GM23338 (cell line): ENCODE measurements around the gene TIAM1. TPM values are rescaled to one million over a fixed set of nuclear protein-coding genes. Genes with fewer than 3 reads are reported as not detected.
"Not testable (repeated sequence)": the region's sequence is repeated elsewhere in the genome, so short reads cannot be mapped to it uniquely, and the experiment has no call there.

Experiments
- ATAC-seq: fragments of 200-7000 bp; cut with Tn5 transposase; 3 replicates; pipeline ENCODE4 v1.9.1; 2020
- DNase-seq: peaks from one replicate; pipeline ENCODE4 v3.0.0-alpha.2; 2015; ENCODE audit warnings: low spot score
- H2AFZ ChIP-seq: fragments of 200-600 bp; sonication (generic); 2 replicates; pipeline ENCODE4 v1.8.0; 2016; ENCODE audit warnings: antibody characterized with exemption, mild to moderate bottlenecking, moderate library complexity
- H3F3A ChIP-seq: fragments of 200-600 bp; sonication (generic); replicated peaks from 2 replicates; pipeline ENCODE4 v1.8.0; 2017; ENCODE audit warnings: antibody characterized with exemption, mixed run types, low read depth
- H3K27ac ChIP-seq: fragments of 200-600 bp; sonication (generic); 2 replicates; pipeline ENCODE4 v1.6.1; 2016; ENCODE audit warnings: low read depth
- H3K27me3 ChIP-seq: fragments of 200-600 bp; sonication (generic); 2 replicates; pipeline ENCODE4 v1.8.0; 2016; ENCODE audit warnings: mild to moderate bottlenecking, mixed run types, moderate library complexity; ENCODE audit not compliant: insufficient read depth
- H3K36me3 ChIP-seq: fragments of 200-600 bp; sonication (generic); 2 replicates; pipeline ENCODE4 v1.8.0; 2016; ENCODE audit warnings: mild to moderate bottlenecking; ENCODE audit not compliant: insufficient read depth
- H3K4me1 ChIP-seq: fragments of 200-600 bp; sonication (generic); 2 replicates; pipeline ENCODE4 v1.8.0; 2016; ENCODE audit warnings: mild to moderate bottlenecking, moderate library complexity; ENCODE audit not compliant: insufficient read depth
- H3K4me2 ChIP-seq: fragments of 200-600 bp; sonication (generic); 2 replicates; pipeline ENCODE4 v1.7.1; 2017; ENCODE audit warnings: mixed run types
- H3K4me3 ChIP-seq: fragments of 200-600 bp; sonication (generic); 2 replicates; pipeline ENCODE4 v1.6.1; 2016; ENCODE audit warnings: mixed run types
- H3K79me2 ChIP-seq: fragments of 200-600 bp; sonication (generic); replicated peaks from 2 replicates; pipeline ENCODE4 v1.8.0; 2017; ENCODE audit warnings: mild to moderate bottlenecking; ENCODE audit not compliant: insufficient read depth
- H3K9me2 ChIP-seq: fragments of 200-600 bp; sonication (generic); 2 replicates; pipeline ENCODE4 v1.8.0; 2017; ENCODE audit not compliant: insufficient read depth
- H4K20me1 ChIP-seq: fragments of 200-600 bp; sonication (generic); replicated peaks from 2 replicates; pipeline ENCODE4 v1.8.0; 2017; ENCODE audit warnings: mild to moderate bottlenecking; ENCODE audit not compliant: insufficient read depth
- H3K27ac Mint-ChIP-seq: 2 replicates; pipeline ENCODE4 v1.8.0; 2020; ENCODE audit warnings: inconsistent platforms, mild to moderate bottlenecking, moderate library complexity, mixed read lengths
- H3K27me3 Mint-ChIP-seq: 3 replicates; pipeline ENCODE4 v1.8.0; 2022; ENCODE audit warnings: low read depth, mild to moderate bottlenecking, moderate library complexity, mixed read lengths, inconsistent platforms; ENCODE audit not compliant: insufficient read depth, poor library complexity
- H3K36me3 Mint-ChIP-seq: 3 replicates; pipeline ENCODE4 v1.8.0; 2021; ENCODE audit warnings: low read depth, mild to moderate bottlenecking, inconsistent platforms, moderate library complexity, mixed read lengths
- H3K4me1 Mint-ChIP-seq: 3 replicates; pipeline ENCODE4 v1.8.0; 2020; ENCODE audit warnings: mild to moderate bottlenecking, inconsistent platforms, mixed read lengths
- H3K4me3 Mint-ChIP-seq: 3 replicates; pipeline ENCODE4 v1.8.0; 2021; ENCODE audit warnings: moderate library complexity, mild to moderate bottlenecking, inconsistent platforms, mixed read lengths
- H3K9me3 Mint-ChIP-seq: 3 replicates; pipeline ENCODE4 v1.8.0; 2020; ENCODE audit warnings: moderate library complexity, mild to moderate bottlenecking, inconsistent platforms, mixed read lengths
- CREB1 ChIP-seq: fragments of 250-450 bp; sonication (Bioruptor Pico); IDR thresholded peaks from 2 replicates; pipeline ENCODE4 v1.5.0; 2020; ENCODE audit warnings: low read depth, mild to moderate bottlenecking, moderate library complexity
- EZH2 ChIP-seq: fragments of 200-600 bp; sonication (generic); IDR thresholded peaks from one replicate; pipeline ENCODE4 v1.8.0; 2017; ENCODE audit warnings: antibody characterized with exemption, mild to moderate bottlenecking, low read depth; ENCODE audit not compliant: unreplicated experiment
- EZH2phosphoT487 ChIP-seq: fragments of 200-600 bp; sonication (generic); IDR thresholded peaks from one replicate; pipeline ENCODE4 v1.8.1; 2018; ENCODE audit warnings: antibody characterized with exemption; ENCODE audit not compliant: unreplicated experiment
- JUNB ChIP-seq: IDR thresholded peaks from one replicate; pipeline ENCODE4 v1.6.1; 2016; ENCODE audit warnings: antibody characterized with exemption; ENCODE audit not compliant: unreplicated experiment
- NANOG ChIP-seq: IDR thresholded peaks from 2 replicates; pipeline ENCODE4 v1.6.1; 2016; ENCODE audit warnings: antibody characterized with exemption, borderline replicate concordance
- POLR2AphosphoS5 ChIP-seq: IDR thresholded peaks from 2 replicates; pipeline ENCODE4 v1.6.1; 2016; ENCODE audit warnings: antibody characterized with exemption, low read depth
- STAT1 ChIP-seq: IDR thresholded peaks from one replicate; pipeline ENCODE4 v1.6.1; 2016; ENCODE audit warnings: antibody characterized with exemption; ENCODE audit not compliant: unreplicated experiment
- ZNF114 ChIP-seq: fragments of 250-450 bp; sonication (Bioruptor Pico); IDR thresholded peaks from 2 replicates; pipeline ENCODE4 v1.5.0; 2020; ENCODE audit warnings: mild to moderate bottlenecking, moderate library complexity
- ZNF331 ChIP-seq: fragments of 250-450 bp; sonication (Bioruptor Pico); IDR thresholded peaks from 2 replicates; pipeline ENCODE4 v1.5.0; 2020; ENCODE audit warnings: low read depth, mild to moderate bottlenecking, moderate library complexity
- ZNF462 ChIP-seq: fragments of 250-450 bp; sonication (Bioruptor Pico); IDR thresholded peaks from 2 replicates; pipeline ENCODE4 v1.5.0; 2020; ENCODE audit warnings: mild to moderate bottlenecking, moderate library complexity
- polyA plus RNA-seq: library from polyadenylated mRNA; unstranded; fragments of >200 nt; fragmentation: Nextera tagmentation; extraction: Ambion mirVana; gene quantifications from 2 replicates; pipeline ENCODE4 v1.2.1, GENCODE V29; 2016
- total RNA-seq: library from RNA; depleted of rRNA; stranded (reverse); fragments of >200 nt; shearing (Covaris generic); gene quantifications from 2 replicates; pipeline ENCODE4 v1.2.3, GENCODE V29; 2014
- TF ChIP-seq, protein P1 (sequence below): IDR thresholded peaks from one replicate; pipeline ENCODE4 v1.6.1; 2018; ENCODE audit warnings: antibody characterized with exemption; ENCODE audit not compliant: unreplicated experiment

The TIAM1 gene
- total and polyA plus RNA-seq, 2 experiments from 2014 or later, result 18.5 to 20.0 TPM

DNA sequence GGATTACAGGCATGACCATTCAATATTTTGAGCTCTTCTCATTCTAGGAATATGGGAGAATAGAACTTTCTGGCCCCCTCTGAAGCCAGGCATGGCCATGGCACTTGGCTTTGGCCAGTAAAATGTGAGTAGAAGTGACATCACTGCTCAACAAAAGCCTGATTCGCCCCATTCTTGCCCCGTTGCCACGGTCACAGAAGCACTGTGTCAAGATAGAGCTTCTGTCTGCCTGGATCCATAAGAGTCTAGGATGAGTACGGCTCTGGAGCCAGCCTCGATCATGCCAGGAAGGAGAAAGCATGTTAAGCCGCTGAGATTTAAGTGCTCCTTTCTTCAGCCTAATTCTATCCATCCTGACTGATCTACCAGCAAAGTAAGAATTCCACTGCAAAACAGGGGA lies 113.1 kb downstream of the TIAM1 start:
- Histone ChIP-seq H3K4me3 (no peak overlapping the region), H3K27me3 (no peaks in the 10 kb centered on the region), H2AFZ (no peak overlapping the region), H3K9me2 (no peaks in the 10 kb centered on the region), H3F3A (no peaks in the 10 kb centered on the region), H3K79me2 (no peaks in the 10 kb centered on the region), H3K27ac (no peak overlapping the region), H4K20me1 (no peaks in the 10 kb centered on the region; the same call in 1 of the 2 replicates), H3K36me3 (no peaks in the 10 kb centered on the region; the same call in 1 of the 2 replicates), H3K4me1 (no peaks in the 10 kb centered on the region), H3K4me2 (no peak overlapping the region)
- peak overlapping the region; percentile 22; the same call in 1 of the 2 replicates for H3K27ac Mint-ChIP-seq
- no peak overlapping the region for H3K4me3 Mint-ChIP-seq
- TF ChIP-seq ZNF331, result no peak
- no peak for TF ChIP-seq EZH2
- no peak for TF ChIP-seq ZNF462 (CRISPR knock-in tag)
- TF ChIP-seq, protein P1, sequence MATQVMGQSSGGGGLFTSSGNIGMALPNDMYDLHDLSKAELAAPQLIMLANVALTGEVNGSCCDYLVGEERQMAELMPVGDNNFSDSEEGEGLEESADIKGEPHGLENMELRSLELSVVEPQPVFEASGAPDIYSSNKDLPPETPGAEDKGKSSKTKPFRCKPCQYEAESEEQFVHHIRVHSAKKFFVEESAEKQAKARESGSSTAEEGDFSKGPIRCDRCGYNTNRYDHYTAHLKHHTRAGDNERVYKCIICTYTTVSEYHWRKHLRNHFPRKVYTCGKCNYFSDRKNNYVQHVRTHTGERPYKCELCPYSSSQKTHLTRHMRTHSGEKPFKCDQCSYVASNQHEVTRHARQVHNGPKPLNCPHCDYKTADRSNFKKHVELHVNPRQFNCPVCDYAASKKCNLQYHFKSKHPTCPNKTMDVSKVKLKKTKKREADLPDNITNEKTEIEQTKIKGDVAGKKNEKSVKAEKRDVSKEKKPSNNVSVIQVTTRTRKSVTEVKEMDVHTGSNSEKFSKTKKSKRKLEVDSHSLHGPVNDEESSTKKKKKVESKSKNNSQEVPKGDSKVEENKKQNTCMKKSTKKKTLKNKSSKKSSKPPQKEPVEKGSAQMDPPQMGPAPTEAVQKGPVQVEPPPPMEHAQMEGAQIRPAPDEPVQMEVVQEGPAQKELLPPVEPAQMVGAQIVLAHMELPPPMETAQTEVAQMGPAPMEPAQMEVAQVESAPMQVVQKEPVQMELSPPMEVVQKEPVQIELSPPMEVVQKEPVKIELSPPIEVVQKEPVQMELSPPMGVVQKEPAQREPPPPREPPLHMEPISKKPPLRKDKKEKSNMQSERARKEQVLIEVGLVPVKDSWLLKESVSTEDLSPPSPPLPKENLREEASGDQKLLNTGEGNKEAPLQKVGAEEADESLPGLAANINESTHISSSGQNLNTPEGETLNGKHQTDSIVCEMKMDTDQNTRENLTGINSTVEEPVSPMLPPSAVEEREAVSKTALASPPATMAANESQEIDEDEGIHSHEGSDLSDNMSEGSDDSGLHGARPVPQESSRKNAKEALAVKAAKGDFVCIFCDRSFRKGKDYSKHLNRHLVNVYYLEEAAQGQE, result no peak
- no peak for TF ChIP-seq CREB1
- no peak for TF ChIP-seq ZNF114 (CRISPR knock-in tag)
- no peak for TF ChIP-seq JUNB
- TF ChIP-seq STAT1, result no peak
- TF ChIP-seq POLR2AphosphoS5, result no peak
- TF ChIP-seq NANOG, result no peak
- TF ChIP-seq EZH2phosphoT487, result no peak
- H3K27me3 Mint-ChIP-seq, result no peaks in the 10 kb centered on the region
- 0 out of 3 replicates have a peak, but pooled peaks cover 3% of the 10 kb centered on the region for H3K36me3 Mint-ChIP-seq
- no peak for ATAC-seq
- H3K9me3 Mint-ChIP-seq, result no peaks in the 10 kb centered on the region; the same call in 2 of the 3 replicates
- H3K4me1 Mint-ChIP-seq, result no peaks in the 10 kb centered on the region
- DNase-seq, result no peak

DNA sequence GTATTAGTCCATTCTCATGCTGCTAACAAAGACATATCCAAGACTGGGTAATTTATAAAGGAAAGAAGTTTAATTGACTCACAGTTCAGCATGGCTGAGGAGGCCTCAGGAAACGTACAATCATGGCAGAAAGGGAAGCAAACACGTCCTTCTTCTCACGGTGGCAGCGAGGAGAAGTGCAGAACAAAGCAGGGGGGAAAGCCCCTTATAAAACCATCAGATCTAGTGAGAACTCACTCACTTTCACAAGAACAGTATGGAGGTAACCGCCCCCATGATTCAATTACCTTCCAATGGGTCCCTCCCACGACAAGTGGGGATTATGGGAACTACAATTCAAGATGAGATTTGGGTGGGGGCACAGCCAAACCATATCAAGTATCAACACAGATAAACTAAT lies 115.3 kb downstream of the TIAM1 start:
- not testable (repeated sequence) for H3K9me3 Mint-ChIP-seq, H3K4me3 Mint-ChIP-seq, H2AFZ ChIP-seq, H3K36me3 ChIP-seq, H3K27ac Mint-ChIP-seq, H3K9me2 ChIP-seq, H3K27me3 ChIP-seq, H3K4me3 ChIP-seq, H3K4me2 ChIP-seq, H3K4me1 ChIP-seq, H4K20me1 ChIP-seq, ATAC-seq, H3K36me3 Mint-ChIP-seq, H3K4me1 Mint-ChIP-seq, H3F3A ChIP-seq, H3K27ac ChIP-seq, H3K79me2 ChIP-seq, DNase-seq, H3K27me3 Mint-ChIP-seq
